GM23338 (cell line): ENCODE data around the gene ERI3.

Experiments
- CREB1 ChIP-seq: fragments of 250-450 bp; sonication (Bioruptor Pico); IDR thresholded peaks from 2 replicates; pipeline ENCODE4 v1.5.0; 2020; ENCODE audit warnings: low read depth, mild to moderate bottlenecking, moderate library complexity
- EZH2 ChIP-seq: fragments of 200-600 bp; sonication (generic); IDR thresholded peaks from one replicate; pipeline ENCODE4 v1.8.0; 2017; ENCODE audit warnings: antibody characterized with exemption, mild to moderate bottlenecking, low read depth; ENCODE audit not compliant: unreplicated experiment
- EZH2phosphoT487 ChIP-seq: fragments of 200-600 bp; sonication (generic); IDR thresholded peaks from one replicate; pipeline ENCODE4 v1.8.1; 2018; ENCODE audit warnings: antibody characterized with exemption; ENCODE audit not compliant: unreplicated experiment
- JUNB ChIP-seq: IDR thresholded peaks from one replicate; pipeline ENCODE4 v1.6.1; 2016; ENCODE audit warnings: antibody characterized with exemption; ENCODE audit not compliant: unreplicated experiment
- POLR2AphosphoS5 ChIP-seq: IDR thresholded peaks from 2 replicates; pipeline ENCODE4 v1.6.1; 2016; ENCODE audit warnings: antibody characterized with exemption, low read depth
- ZNF331 ChIP-seq: fragments of 250-450 bp; sonication (Bioruptor Pico); IDR thresholded peaks from 2 replicates; pipeline ENCODE4 v1.5.0; 2020; ENCODE audit warnings: low read depth, mild to moderate bottlenecking, moderate library complexity
- TF ChIP-seq, protein P1 (sequence below), 2 experiments: fragments of 200-600 bp in 1 of 2; sonication (generic) in 1 of 2; conservative IDR thresholded peaks; 2 replicates each; pipeline versions ENCODE4 v1.5.1 to v1.6.1; 2016 to 2017; ENCODE audit warnings: antibody characterized with exemption in 2 of 2, low read depth in 2 of 2, mild to moderate bottlenecking in 2 of 2, moderate library complexity in 1 of 2
- TF ChIP-seq, protein P2 (sequence below): IDR thresholded peaks from one replicate; pipeline ENCODE4 v1.6.1; 2018; ENCODE audit warnings: antibody characterized with exemption; ENCODE audit not compliant: unreplicated experiment

DNA sequence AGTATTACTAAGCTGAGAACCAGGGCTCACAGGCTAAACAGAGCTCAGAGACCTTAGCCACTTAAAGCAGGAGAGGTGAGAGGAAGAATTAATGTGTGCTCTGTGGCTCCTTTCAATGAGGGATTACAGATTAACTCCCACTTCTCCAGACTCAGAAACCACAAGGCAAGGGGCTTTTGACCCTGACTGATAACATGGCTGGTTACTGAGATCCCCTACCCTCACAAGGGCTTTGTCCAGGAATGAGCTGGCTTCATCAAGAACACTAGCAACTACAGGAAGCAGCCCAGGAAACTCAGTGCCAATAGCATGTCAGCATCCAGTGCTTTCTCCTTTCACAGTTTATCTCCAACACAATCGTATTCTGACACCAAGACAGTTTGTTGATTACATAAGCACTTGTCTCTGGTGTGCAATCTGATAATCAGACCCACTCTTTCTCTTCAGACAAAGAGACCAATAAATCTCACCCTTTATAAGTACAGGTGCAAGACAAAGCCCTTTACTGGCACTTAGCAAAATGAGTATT lies 38.8 kb downstream of the ERI3 start:
- no peak for TF ChIP-seq POLR2AphosphoS5
- TF ChIP-seq, protein P1, sequence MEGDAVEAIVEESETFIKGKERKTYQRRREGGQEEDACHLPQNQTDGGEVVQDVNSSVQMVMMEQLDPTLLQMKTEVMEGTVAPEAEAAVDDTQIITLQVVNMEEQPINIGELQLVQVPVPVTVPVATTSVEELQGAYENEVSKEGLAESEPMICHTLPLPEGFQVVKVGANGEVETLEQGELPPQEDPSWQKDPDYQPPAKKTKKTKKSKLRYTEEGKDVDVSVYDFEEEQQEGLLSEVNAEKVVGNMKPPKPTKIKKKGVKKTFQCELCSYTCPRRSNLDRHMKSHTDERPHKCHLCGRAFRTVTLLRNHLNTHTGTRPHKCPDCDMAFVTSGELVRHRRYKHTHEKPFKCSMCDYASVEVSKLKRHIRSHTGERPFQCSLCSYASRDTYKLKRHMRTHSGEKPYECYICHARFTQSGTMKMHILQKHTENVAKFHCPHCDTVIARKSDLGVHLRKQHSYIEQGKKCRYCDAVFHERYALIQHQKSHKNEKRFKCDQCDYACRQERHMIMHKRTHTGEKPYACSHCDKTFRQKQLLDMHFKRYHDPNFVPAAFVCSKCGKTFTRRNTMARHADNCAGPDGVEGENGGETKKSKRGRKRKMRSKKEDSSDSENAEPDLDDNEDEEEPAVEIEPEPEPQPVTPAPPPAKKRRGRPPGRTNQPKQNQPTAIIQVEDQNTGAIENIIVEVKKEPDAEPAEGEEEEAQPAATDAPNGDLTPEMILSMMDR (conservative IDR thresholded peaks at IDR 0.05; ENCODE audit: low read depth in 2 of 2) = no peak
- TF ChIP-seq EZH2 = no peak
- TF ChIP-seq EZH2phosphoT487 = no peak
- TF ChIP-seq ZNF331 = no peak
- TF ChIP-seq, protein P2, sequence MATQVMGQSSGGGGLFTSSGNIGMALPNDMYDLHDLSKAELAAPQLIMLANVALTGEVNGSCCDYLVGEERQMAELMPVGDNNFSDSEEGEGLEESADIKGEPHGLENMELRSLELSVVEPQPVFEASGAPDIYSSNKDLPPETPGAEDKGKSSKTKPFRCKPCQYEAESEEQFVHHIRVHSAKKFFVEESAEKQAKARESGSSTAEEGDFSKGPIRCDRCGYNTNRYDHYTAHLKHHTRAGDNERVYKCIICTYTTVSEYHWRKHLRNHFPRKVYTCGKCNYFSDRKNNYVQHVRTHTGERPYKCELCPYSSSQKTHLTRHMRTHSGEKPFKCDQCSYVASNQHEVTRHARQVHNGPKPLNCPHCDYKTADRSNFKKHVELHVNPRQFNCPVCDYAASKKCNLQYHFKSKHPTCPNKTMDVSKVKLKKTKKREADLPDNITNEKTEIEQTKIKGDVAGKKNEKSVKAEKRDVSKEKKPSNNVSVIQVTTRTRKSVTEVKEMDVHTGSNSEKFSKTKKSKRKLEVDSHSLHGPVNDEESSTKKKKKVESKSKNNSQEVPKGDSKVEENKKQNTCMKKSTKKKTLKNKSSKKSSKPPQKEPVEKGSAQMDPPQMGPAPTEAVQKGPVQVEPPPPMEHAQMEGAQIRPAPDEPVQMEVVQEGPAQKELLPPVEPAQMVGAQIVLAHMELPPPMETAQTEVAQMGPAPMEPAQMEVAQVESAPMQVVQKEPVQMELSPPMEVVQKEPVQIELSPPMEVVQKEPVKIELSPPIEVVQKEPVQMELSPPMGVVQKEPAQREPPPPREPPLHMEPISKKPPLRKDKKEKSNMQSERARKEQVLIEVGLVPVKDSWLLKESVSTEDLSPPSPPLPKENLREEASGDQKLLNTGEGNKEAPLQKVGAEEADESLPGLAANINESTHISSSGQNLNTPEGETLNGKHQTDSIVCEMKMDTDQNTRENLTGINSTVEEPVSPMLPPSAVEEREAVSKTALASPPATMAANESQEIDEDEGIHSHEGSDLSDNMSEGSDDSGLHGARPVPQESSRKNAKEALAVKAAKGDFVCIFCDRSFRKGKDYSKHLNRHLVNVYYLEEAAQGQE = no peak
- no peak for TF ChIP-seq JUNB
- no peak for TF ChIP-seq CREB1 (CRISPR knock-in tag)
